Left ventricle myocardium inferior (tissue), 1 donor: ENCODE measurements around the gene MFAP2. TPM values are rescaled to one million over a fixed set of nuclear protein-coding genes. Genes with fewer than 3 reads are reported as not detected.

Experiments used
- DNase-seq: peaks from one replicate; pipeline ENCODE4 v3.0.0-alpha.2; 2020
- H3K27ac ChIP-seq: fragments of 200-600 bp; replicated peaks from 2 replicates; pipeline ENCODE4 v1.8.0; 2021
- H3K27me3 ChIP-seq: fragments of 200-600 bp; 2 replicates; pipeline ENCODE4 v1.8.0; 2021; ENCODE audit warnings: low read depth
- H3K36me3 ChIP-seq: fragments of 200-600 bp; 2 replicates; pipeline ENCODE4 v1.8.0; 2021
- H3K4me1 ChIP-seq: fragments of 200-600 bp; 2 replicates; pipeline ENCODE4 v1.8.0; 2021
- H3K4me3 ChIP-seq: fragments of 200-600 bp; 2 replicates; pipeline ENCODE4 v1.8.0; 2021; ENCODE audit warnings: mild to moderate bottlenecking, moderate library complexity
- H3K9me3 ChIP-seq: fragments of 200-600 bp; replicated peaks from 2 replicates; pipeline ENCODE4 v1.8.0; 2021
- CTCF ChIP-seq: fragments of 200-600 bp; IDR thresholded peaks from 2 replicates; pipeline ENCODE4 v1.8.0; 2021; ENCODE audit warnings: antibody characterized with exemption, mild to moderate bottlenecking, borderline replicate concordance
- intact Hi-C: fragments of 100-400 bp; cut with micrococcal nuclease; formaldehyde crosslinking; loops from one replicate; pipeline ENCODE4 v1.11.0; 2022
- total RNA-seq: library from RNA; stranded (reverse); fragmentation: NEBNext Ultra II Directional; extraction: Animal tissue kit (Norgen Biotek cat#: 25700); gene quantifications from one replicate; pipeline ENCODE4 v1.2.1, GENCODE V29; 2021
- donor health status: DM: no; HTN: yes; CAD: no; lungs with severe emphysema.

Gene MFAP2
- total RNA-seq, 1 donor from 2014 or later = 3.0 TPM

GRCh38 chr1:16975838-16976237, 4.6 kb downstream of the MFAP2 start:
- H3K4me1 ChIP-seq = peaks cover 33% of the 10 kb centered on the region
- peaks cover 19% of the 10 kb centered on the region for H3K27me3 ChIP-seq
- no peak for TF ChIP-seq CTCF
- H3K36me3 ChIP-seq = no peaks in the 10 kb centered on the region
- H3K4me3 ChIP-seq = no peak overlapping the region
- no peak for DNase-seq
- intact Hi-C loops = no loop called here
- H3K9me3 ChIP-seq = no peaks in the 10 kb centered on the region
- H3K27ac ChIP-seq = no peak overlapping the region

GRCh38 chr1:16975211-16975610, 5.2 kb downstream of the MFAP2 start:
- H3K4me3 ChIP-seq = no peak overlapping the region
- H3K36me3 ChIP-seq = no peaks in the 10 kb centered on the region
- intact Hi-C loops = no loop called here
- no peak for DNase-seq
- H3K27me3 ChIP-seq = peaks cover 13% of the 10 kb centered on the region
- TF ChIP-seq CTCF = no peak
- no peak overlapping the region for H3K27ac ChIP-seq
- no peaks in the 10 kb centered on the region for H3K9me3 ChIP-seq
- H3K4me1 ChIP-seq = peaks cover 28% of the 10 kb centered on the region

GRCh38 chr1:16973215-16973614, 7.2 kb downstream of the MFAP2 start:
- Histone ChIP-seq H3K9me3 (no peaks in the 10 kb centered on the region), H3K4me3 (no peak overlapping the region), H3K36me3 (peaks cover 2% of the 10 kb centered on the region), H3K27me3 (no peaks in the 10 kb centered on the region), H3K4me1 (peaks cover 8% of the 10 kb centered on the region), H3K27ac (no peak overlapping the region)
- no peak for TF ChIP-seq CTCF
- DNase-seq = no peak
- intact Hi-C loops = no loop called here

- no peak overlapping the region for H3K4me3 ChIP-seq
- H3K27me3 ChIP-seq = no peaks in the 10 kb centered on the region
- peaks cover 11% of the 10 kb centered on the region for H3K4me1 ChIP-seq
- peaks cover 4% of the 10 kb centered on the region for H3K36me3 ChIP-seq
- no peaks in the 10 kb centered on the region for H3K9me3 ChIP-seq
- H3K27ac ChIP-seq = no peak overlapping the region
- intact Hi-C loops = no loop called here
- no peak for DNase-seq
- no peak for TF ChIP-seq CTCF
Observed at GRCh38 chr1:16972189-16972895, 8.1 kb downstream of the MFAP2 start.

GRCh38 chr1:16971341-16972188, 8.9 kb downstream of the MFAP2 start:
- Histone ChIP-seq H3K27ac (no peak overlapping the region), H3K27me3 (no peaks in the 10 kb centered on the region), H3K4me1 (peaks cover 19% of the 10 kb centered on the region), H3K9me3 (no peaks in the 10 kb centered on the region), H3K36me3 (peaks cover 5% of the 10 kb centered on the region), H3K4me3 (no peak overlapping the region)
- intact Hi-C loops = no loop called here
- TF ChIP-seq CTCF = no peak
- DNase-seq = no peak
